Epidermal melanocyte (primary cell): ENCODE measurements around the gene ABCC2.
"Not testable (repeated sequence)": the region's sequence is repeated elsewhere in the genome, so short reads cannot be mapped to it uniquely, and the experiment has no call there.

Source experiments
- DNase-seq: peaks from one replicate; pipeline ENCODE4 v3.0.0; 2011; ENCODE audit warnings: low spot score; ENCODE audit not compliant: insufficient read length

ABCC2 gene

GRCh38 chr10:99807786-99808185 is 25.3 kb downstream of the ABCC2 start:
- no peak for DNase-seq

- no peak for DNase-seq
Measured at GRCh38 chr10:99808270-99808669, 25.8 kb downstream of the ABCC2 start.

- DNase-seq: no peak
Measured at GRCh38 chr10:99809481-99809880, 27.0 kb downstream of the ABCC2 start.

- no peak for DNase-seq
Measured at GRCh38 chr10:99809931-99810615, 27.6 kb downstream of the ABCC2 start.

- no peak for DNase-seq
Measured at GRCh38 chr10:99812177-99812576, 29.7 kb downstream of the ABCC2 start.

- no peak for DNase-seq
Measured at GRCh38 chr10:99814143-99814542, 31.7 kb downstream of the ABCC2 start.

- DNase-seq: no peak
Measured at GRCh38 chr10:99815621-99816020, 33.2 kb downstream of the ABCC2 start.

- no peak for DNase-seq
Measured at GRCh38 chr10:99827936-99828335, 45.5 kb downstream of the ABCC2 start.

- no peak for DNase-seq
Measured at GRCh38 chr10:99828464-99828863, 46.0 kb downstream of the ABCC2 start.

- no peak for DNase-seq
Measured at GRCh38 chr10:99832439-99832838, 50.0 kb downstream of the ABCC2 start.

GRCh38 chr10:99834410-99834809 is 52.0 kb downstream of the ABCC2 start:
- peak; percentile 19 for DNase-seq

GRCh38 chr10:99835947-99836346 is 53.5 kb downstream of the ABCC2 start:
- peak; percentile 7 for DNase-seq

GRCh38 chr10:99836711-99837110 is 54.3 kb downstream of the ABCC2 start:
- no peak for DNase-seq

- DNase-seq: not testable (repeated sequence)
Measured at GRCh38 chr10:99840859-99841258, 58.4 kb downstream of the ABCC2 start.

- DNase-seq: no peak
Measured at GRCh38 chr10:99841746-99842145, 59.3 kb downstream of the ABCC2 start.

GRCh38 chr10:99843310-99843709 is 60.9 kb downstream of the ABCC2 start:
- DNase-seq: no peak

- no peak for DNase-seq
Measured at GRCh38 chr10:99844433-99844955, 62.1 kb downstream of the ABCC2 start.

GRCh38 chr10:99845837-99846382 is 63.5 kb downstream of the ABCC2 start:
- DNase-seq: peak; percentile 21

GRCh38 chr10:99849057-99849456 is 66.6 kb downstream of the ABCC2 start:
- DNase-seq: no peak

- DNase-seq: no peak
Measured at GRCh38 chr10:99849536-99849935, 67.1 kb downstream of the ABCC2 start.

GRCh38 chr10:99850021-99850766 is 67.8 kb downstream of the ABCC2 start:
- DNase-seq: no peak

GRCh38 chr10:99850767-99851340 is 68.4 kb downstream of the ABCC2 start:
- no peak for DNase-seq
